Neural cell (in vitro differentiated cells): ENCODE data around the gene ZNF563. TPM values are rescaled to one million over a fixed set of nuclear protein-coding genes. Genes with fewer than 3 reads are reported as not detected.

Experiments used
- H2AFZ ChIP-seq: fragments of 200-600, 300-800 bp; sonication (generic), shearing (Covaris generic); 2 replicates; pipeline ENCODE4 v1.6.0; 2014; ENCODE audit warnings: low read depth, mild to moderate bottlenecking, antibody characterized with exemption, low read length, moderate library complexity
- H3F3A ChIP-seq: fragments of 200-600 bp; shearing (Covaris generic); 2 replicates; pipeline ENCODE4 v1.6.1; 2016; ENCODE audit warnings: mild to moderate bottlenecking, moderate library complexity, mixed read lengths, antibody characterized with exemption, low read length; ENCODE audit not compliant: insufficient read depth, poor library complexity, severe bottlenecking
- H3K27ac ChIP-seq: fragments of 200-600, 300-800 bp; sonication (generic), shearing (Covaris generic); 2 replicates; pipeline ENCODE4 v1.5.1; 2014; ENCODE audit warnings: mild to moderate bottlenecking, low read length, moderate library complexity
- H3K27me3 ChIP-seq: fragments of 300-800, 200-600 bp; sonication (generic), shearing (Covaris generic); 2 replicates; pipeline ENCODE4 v1.6.0; 2014; ENCODE audit warnings: mild to moderate bottlenecking, low read depth, low read length, moderate library complexity; ENCODE audit not compliant: insufficient read depth
- H3K36me3 ChIP-seq: fragments of 300-800, 200-600 bp; sonication (generic), shearing (Covaris generic); 2 replicates; pipeline ENCODE4 v1.5.1; 2014; ENCODE audit warnings: mild to moderate bottlenecking, antibody characterized with exemption, low read length, moderate library complexity; ENCODE audit not compliant: insufficient read depth
- H3K4me2 ChIP-seq: fragments of 300-800, 200-600 bp; sonication (generic), shearing (Covaris generic); 2 replicates; pipeline ENCODE4 v1.6.0; 2014; ENCODE audit warnings: mild to moderate bottlenecking, low read length
- H3K4me3 ChIP-seq: fragments of 300-800, 200-600 bp; sonication (generic), shearing (Covaris generic); 2 replicates; pipeline ENCODE4 v1.5.1; 2014; ENCODE audit warnings: mild to moderate bottlenecking, low read length, moderate library complexity
- H3K79me2 ChIP-seq: fragments of 200-600 bp; shearing (Covaris generic); replicated peaks from 2 replicates; pipeline ENCODE4 v1.6.0; 2014; ENCODE audit warnings: mild to moderate bottlenecking, low read length, moderate library complexity; ENCODE audit not compliant: insufficient read depth
- H3K9ac ChIP-seq: fragments of 300-800, 200-600 bp; sonication (generic), shearing (Covaris generic); 2 replicates; pipeline ENCODE4 v1.6.1; 2016; ENCODE audit warnings: mild to moderate bottlenecking, low read length, mixed read lengths
- H3K9me2 ChIP-seq: fragments of 200-600 bp; shearing (Covaris generic); 2 replicates; pipeline ENCODE4 v1.6.1; 2016; ENCODE audit warnings: mild to moderate bottlenecking, low read length, mixed read lengths; ENCODE audit not compliant: insufficient read depth
- H3K9me3 ChIP-seq: fragments of 200-600, 300-800 bp; sonication (generic), shearing (Covaris generic); 2 replicates; pipeline ENCODE4 v1.6.1; 2016; ENCODE audit warnings: mild to moderate bottlenecking, mixed run types, low read length, moderate library complexity, mixed read lengths
- H4K20me1 ChIP-seq: fragments of 200-600 bp; shearing (Covaris generic); 2 replicates; pipeline ENCODE4 v1.6.1; 2016; ENCODE audit warnings: mild to moderate bottlenecking, mixed run types; ENCODE audit not compliant: insufficient read depth
- CTCF ChIP-seq: fragments of 450-650 bp; IDR thresholded peaks from 2 replicates; pipeline ENCODE4 v1.5.1; 2014; ENCODE audit warnings: antibody characterized with exemption, mild to moderate bottlenecking, moderate library complexity; ENCODE audit not compliant: poor library complexity, severe bottlenecking
- EP300 ChIP-seq: fragments of 450-650 bp; conservative IDR thresholded peaks from 2 replicates; pipeline ENCODE4 v1.6.1; 2014; ENCODE audit warnings: antibody characterized with exemption, mild to moderate bottlenecking, moderate library complexity; ENCODE audit not compliant: poor library complexity, severe bottlenecking
- EZH2 ChIP-seq: fragments of 200-600, 300-800 bp; shearing (Covaris generic), sonication (generic); IDR thresholded peaks from 2 replicates; pipeline ENCODE4 v1.6.1; 2014; ENCODE audit warnings: antibody characterized with exemption, low read length, borderline replicate concordance, mild to moderate bottlenecking; ENCODE audit not compliant: insufficient read depth, poor library complexity, severe bottlenecking
- MXI1 ChIP-seq: fragments of 450-650 bp; conservative IDR thresholded peaks from 2 replicates; pipeline ENCODE4 v1.6.1; 2014; ENCODE audit warnings: antibody characterized with exemption, mild to moderate bottlenecking; ENCODE audit not compliant: poor library complexity, severe bottlenecking
- POLR2AphosphoS5 ChIP-seq: IDR thresholded peaks from 2 replicates; pipeline ENCODE4 v1.6.1; 2012
- RAD21 ChIP-seq: fragments of 450-650 bp; conservative IDR thresholded peaks from 2 replicates; pipeline ENCODE4 v1.6.1; 2014; ENCODE audit warnings: antibody characterized with exemption, mild to moderate bottlenecking, moderate library complexity
- SMC3 ChIP-seq: fragments of 450-650 bp; conservative IDR thresholded peaks from 2 replicates; pipeline ENCODE4 v1.6.1; 2014; ENCODE audit warnings: antibody characterized with exemption, mild to moderate bottlenecking, moderate library complexity; ENCODE audit not compliant: poor library complexity
- TAF1 ChIP-seq: IDR thresholded peaks from 2 replicates; pipeline ENCODE4 v1.6.1; 2012; ENCODE audit warnings: low read depth
- polyA plus RNA-seq: library from polyadenylated mRNA; depleted of rRNA; stranded (reverse); fragments of >200 nt; gene quantifications from 2 replicates; pipeline ENCODE4 v1.2.3, GENCODE V29; 2014
- TF ChIP-seq, protein P1 (sequence below): IDR thresholded peaks from 2 replicates; pipeline ENCODE4 v1.6.1; 2012; ENCODE audit warnings: borderline replicate concordance

Gene ZNF563
- polyA plus RNA-seq, 1 donor from 2014 or later: 3.6 TPM

DNA sequence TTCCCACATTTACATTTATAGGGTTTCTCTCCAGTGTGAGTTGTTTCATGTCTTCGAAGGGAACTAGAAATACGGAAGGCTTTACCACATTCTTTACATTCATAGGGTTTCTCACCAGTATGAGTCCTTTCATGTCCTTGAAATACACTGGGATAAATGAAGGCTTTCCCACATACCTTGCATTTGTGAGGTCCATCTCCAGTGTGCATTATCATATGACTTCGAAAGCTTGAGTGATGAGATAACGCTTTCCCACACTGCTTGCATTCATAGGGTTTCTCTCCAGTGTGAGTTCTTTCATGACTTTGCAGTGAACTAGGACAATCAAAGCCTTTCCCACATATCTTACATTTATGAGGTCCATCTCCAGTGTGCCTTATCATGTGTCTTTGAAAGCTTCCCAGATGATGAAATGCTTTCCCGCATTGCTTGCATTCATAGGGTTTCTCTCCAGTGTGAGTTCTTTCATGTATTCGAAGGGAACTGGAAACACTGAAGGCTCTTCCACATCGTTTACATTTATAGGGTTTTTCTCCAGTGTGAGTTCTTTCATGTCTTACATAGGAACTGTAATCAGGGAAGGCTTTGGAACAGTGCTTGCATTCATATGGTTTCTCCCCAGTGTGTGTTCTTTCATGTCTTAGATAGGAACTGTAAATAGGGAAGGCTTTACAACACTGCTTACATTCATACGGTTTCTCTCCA lies 16.9 kb upstream of the ZNF563 start:
- Histone ChIP-seq H3K79me2 (no peaks in the 10 kb centered on the region), H2AFZ (no peak overlapping the region), H4K20me1 (no peaks in the 10 kb centered on the region), H3K4me2 (no peak overlapping the region), H3K9me2 (no peaks in the 10 kb centered on the region), H3K36me3 (peaks cover 29% of the 10 kb centered on the region), H3K9me3 (peaks cover 36% of the 10 kb centered on the region), H3F3A (no peaks in the 10 kb centered on the region), H3K27me3 (no peaks in the 10 kb centered on the region), H3K4me3 (no peak overlapping the region), H3K27ac (no peak overlapping the region), H3K9ac (no peak overlapping the region)
- TF ChIP-seq MXI1 (no peak), TAF1 (no peak), RAD21 (no peak), EZH2 (no peak), CTCF (no peak), EP300 (no peak), SMC3 (no peak), POLR2AphosphoS5 (no peak)
- TF ChIP-seq, protein P1, sequence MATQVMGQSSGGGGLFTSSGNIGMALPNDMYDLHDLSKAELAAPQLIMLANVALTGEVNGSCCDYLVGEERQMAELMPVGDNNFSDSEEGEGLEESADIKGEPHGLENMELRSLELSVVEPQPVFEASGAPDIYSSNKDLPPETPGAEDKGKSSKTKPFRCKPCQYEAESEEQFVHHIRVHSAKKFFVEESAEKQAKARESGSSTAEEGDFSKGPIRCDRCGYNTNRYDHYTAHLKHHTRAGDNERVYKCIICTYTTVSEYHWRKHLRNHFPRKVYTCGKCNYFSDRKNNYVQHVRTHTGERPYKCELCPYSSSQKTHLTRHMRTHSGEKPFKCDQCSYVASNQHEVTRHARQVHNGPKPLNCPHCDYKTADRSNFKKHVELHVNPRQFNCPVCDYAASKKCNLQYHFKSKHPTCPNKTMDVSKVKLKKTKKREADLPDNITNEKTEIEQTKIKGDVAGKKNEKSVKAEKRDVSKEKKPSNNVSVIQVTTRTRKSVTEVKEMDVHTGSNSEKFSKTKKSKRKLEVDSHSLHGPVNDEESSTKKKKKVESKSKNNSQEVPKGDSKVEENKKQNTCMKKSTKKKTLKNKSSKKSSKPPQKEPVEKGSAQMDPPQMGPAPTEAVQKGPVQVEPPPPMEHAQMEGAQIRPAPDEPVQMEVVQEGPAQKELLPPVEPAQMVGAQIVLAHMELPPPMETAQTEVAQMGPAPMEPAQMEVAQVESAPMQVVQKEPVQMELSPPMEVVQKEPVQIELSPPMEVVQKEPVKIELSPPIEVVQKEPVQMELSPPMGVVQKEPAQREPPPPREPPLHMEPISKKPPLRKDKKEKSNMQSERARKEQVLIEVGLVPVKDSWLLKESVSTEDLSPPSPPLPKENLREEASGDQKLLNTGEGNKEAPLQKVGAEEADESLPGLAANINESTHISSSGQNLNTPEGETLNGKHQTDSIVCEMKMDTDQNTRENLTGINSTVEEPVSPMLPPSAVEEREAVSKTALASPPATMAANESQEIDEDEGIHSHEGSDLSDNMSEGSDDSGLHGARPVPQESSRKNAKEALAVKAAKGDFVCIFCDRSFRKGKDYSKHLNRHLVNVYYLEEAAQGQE: no peak

DNA sequence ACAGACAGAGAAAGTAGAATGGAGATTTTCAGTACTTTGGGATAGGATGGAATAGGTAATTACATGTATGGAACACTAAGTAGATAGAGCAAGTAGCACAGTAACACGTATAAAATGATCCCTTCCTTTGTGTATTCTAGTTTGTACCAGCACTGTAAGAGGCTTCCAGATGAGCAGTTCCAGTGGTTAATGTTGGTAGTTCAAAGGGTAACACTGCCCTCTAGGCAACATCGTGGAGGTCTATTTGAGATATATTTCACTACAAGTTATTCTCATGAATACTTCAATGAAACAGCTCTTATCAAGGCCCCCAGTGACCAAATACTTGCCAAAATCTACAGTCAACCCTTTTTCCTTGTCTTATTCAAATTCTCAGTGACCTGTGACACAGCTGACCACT lies 13.5 kb upstream of the ZNF563 start:
- peaks cover 29% of the 10 kb centered on the region for H3K36me3 ChIP-seq
- H3F3A ChIP-seq: no peaks in the 10 kb centered on the region
- TF ChIP-seq CTCF (no peak), SMC3 (no peak), RAD21 (no peak), TAF1 (no peak), EZH2 (no peak), MXI1 (no peak), EP300 (no peak), POLR2AphosphoS5 (no peak)
- TF ChIP-seq, protein P1: no peak
- peaks cover 29% of the 10 kb centered on the region for H3K9me3 ChIP-seq
- H3K9ac ChIP-seq: no peak overlapping the region
- H3K27me3 ChIP-seq: no peaks in the 10 kb centered on the region
- H3K79me2 ChIP-seq: no peaks in the 10 kb centered on the region
- no peak overlapping the region for H3K27ac ChIP-seq
- H2AFZ ChIP-seq: no peak overlapping the region
- no peak overlapping the region for H3K4me2 ChIP-seq
- no peaks in the 10 kb centered on the region for H4K20me1 ChIP-seq
- no peak overlapping the region for H3K4me3 ChIP-seq
- no peaks in the 10 kb centered on the region for H3K9me2 ChIP-seq
